ENCODE results near the gene PDZD11.

DNA sequence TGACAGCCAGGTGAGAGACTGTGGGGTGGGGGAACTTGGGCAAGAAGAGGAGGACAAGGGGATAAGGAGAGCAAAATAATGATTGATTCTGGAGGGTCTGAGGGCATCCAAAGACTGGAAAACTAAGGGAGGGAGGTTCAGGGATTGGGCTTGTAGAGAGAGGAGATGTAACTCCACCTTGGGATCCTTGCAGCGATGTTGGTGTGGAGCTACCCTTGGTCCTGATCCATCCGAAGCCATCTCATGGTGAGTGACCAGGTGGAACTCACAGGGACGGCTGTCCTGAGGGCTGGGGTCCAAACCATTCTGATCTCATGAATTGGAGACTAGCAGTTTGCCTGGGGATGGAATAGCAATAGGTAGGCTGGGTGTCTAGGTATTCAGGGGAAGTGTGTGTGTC is 9.2 kb downstream of the PDZD11 start:
- TF ChIP-seq, protein P1, sequence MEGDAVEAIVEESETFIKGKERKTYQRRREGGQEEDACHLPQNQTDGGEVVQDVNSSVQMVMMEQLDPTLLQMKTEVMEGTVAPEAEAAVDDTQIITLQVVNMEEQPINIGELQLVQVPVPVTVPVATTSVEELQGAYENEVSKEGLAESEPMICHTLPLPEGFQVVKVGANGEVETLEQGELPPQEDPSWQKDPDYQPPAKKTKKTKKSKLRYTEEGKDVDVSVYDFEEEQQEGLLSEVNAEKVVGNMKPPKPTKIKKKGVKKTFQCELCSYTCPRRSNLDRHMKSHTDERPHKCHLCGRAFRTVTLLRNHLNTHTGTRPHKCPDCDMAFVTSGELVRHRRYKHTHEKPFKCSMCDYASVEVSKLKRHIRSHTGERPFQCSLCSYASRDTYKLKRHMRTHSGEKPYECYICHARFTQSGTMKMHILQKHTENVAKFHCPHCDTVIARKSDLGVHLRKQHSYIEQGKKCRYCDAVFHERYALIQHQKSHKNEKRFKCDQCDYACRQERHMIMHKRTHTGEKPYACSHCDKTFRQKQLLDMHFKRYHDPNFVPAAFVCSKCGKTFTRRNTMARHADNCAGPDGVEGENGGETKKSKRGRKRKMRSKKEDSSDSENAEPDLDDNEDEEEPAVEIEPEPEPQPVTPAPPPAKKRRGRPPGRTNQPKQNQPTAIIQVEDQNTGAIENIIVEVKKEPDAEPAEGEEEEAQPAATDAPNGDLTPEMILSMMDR (conservative IDR thresholded peaks at IDR 0.05): no peak
- TF ChIP-seq EZH2 (IDR thresholded peaks at IDR 0.05; ENCODE audit: low read depth): no peak
